ENCODE measurements around the gene WFDC10A. TPM values are rescaled to one million over a fixed set of nuclear protein-coding genes. Genes with fewer than 3 reads are reported as not detected.

The WFDC10A gene
- total and polyA plus RNA-seq, 8 donors, result not detected

DNA sequence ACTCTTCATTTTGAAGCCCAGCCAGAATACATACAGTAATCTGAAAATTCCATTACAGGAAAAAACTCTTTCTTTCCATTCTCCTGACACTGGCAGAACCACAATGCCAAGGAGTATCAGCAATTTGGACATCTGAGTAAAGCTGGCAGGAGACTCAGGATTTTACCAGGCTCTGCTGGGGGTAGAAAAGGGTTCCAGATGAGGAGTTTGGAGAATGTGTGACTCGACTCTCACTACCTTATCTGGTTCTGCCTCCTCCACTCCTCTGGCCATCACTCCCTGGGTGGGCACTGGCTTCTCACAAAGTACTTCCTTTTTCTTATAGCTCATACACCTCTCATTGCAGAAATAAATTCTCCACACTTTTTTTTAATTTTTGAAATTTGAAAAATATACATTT is 39.8 kb upstream of the WFDC10A start:
- H3K27ac ChIP-seq, result no peak overlapping the region
- DNase-seq, result no peak
- H3K27me3 ChIP-seq, result no peaks in the 10 kb centered on the region
- no peaks in the 10 kb centered on the region for H3K4me1 ChIP-seq
- H3K9me3 ChIP-seq, result no peaks in the 10 kb centered on the region
- ATAC-seq, result no peak
- H3K36me3 ChIP-seq, result no peaks in the 10 kb centered on the region
- intact Hi-C loops (cut with DNase I), result no loop called here
- no peak for TF ChIP-seq CTCF (IDR thresholded peaks at IDR 0.05)
- no peak overlapping the region for H3K4me3 ChIP-seq

DNA sequence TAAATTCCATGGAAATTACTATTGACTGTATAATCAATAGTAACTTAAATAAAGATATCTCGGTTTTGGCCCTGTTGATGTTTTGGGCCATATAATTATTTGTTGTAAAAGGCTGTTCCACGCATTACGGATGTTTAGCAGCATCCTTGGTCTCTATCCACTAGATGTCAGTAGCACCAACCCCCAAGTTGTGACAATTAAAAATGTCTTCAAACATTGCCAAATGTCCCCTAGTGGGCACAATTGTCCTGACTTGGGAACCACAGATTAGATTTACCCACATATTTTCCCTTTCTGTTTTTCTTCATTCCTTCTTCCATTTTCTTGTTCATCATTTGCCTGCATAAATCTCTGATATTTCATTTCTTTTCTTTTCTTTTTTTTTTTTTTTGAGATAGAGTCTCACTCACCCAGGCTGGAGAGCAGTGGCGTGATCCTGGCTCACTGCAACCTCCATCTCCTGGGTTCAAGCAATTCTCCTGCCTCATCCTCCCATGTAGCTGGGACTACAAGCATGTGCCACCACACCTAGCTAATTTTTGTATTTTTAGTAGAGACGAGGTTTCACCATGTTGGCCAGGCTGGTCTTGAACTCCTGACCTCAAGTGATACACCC is 36.9 kb upstream of the WFDC10A start:
- no peaks in the 10 kb centered on the region for H3K4me1 ChIP-seq
- DNase-seq, result no peak
- peak; percentile 20 to 34 for TF ChIP-seq CTCF (IDR thresholded peaks at IDR 0.05)

DNA sequence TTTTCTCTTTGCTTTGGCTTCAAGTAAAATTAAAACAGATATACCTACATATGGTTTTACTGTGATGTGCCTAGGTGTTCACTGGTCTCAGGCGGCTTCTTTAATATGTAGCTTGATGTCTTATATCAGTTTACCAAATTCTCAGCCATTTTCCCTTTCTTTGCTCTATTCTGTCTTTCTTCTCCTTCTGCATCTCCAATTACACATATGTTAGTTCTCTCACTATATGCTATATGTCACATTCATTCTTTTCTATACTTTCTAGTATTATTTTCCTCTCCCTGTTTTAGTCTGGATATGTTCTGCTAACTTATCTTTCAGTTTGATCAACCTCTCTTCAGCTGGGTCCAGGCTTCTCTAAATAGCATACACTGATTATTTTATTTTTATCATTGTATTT is 36.0 kb upstream of the WFDC10A start:
- no peak overlapping the region for H3K4me3 ChIP-seq
- H3K36me3 ChIP-seq, result no peaks in the 10 kb centered on the region
- H3K9me3 ChIP-seq, result no peaks in the 10 kb centered on the region
- TF ChIP-seq CTCF (IDR thresholded peaks at IDR 0.05), result no peak
- H3K27ac ChIP-seq, result no peak overlapping the region
- ATAC-seq (no peak), DNase-seq (no peak)
- H3K27me3 ChIP-seq, result peaks cover 0 to 19% of the 10 kb centered on the region in 2 donors
- no peaks in the 10 kb centered on the region for H3K4me1 ChIP-seq
- intact Hi-C loops (cut with DNase I), result no loop called here

More for the DNA sequence above, 36.9 kb upstream of the WFDC10A start:
- Histone ChIP-seq H3K27me3 (peaks cover 0 to 16% of the 10 kb centered on the region in 2 donors), H3K9me3 (no peaks in the 10 kb centered on the region), H3K36me3 (no peaks in the 10 kb centered on the region), H3K4me3 (no peak overlapping the region), H3K27ac (no peak overlapping the region)
- intact Hi-C loops (cut with DNase I), result no loop called here
- peak; percentile 63 for ATAC-seq

GRCh38 chr20:45595235-45595634 is 34.3 kb upstream of the WFDC10A start:
- H3K36me3 ChIP-seq, result no peaks in the 10 kb centered on the region
- H3K27ac ChIP-seq, result no peak overlapping the region
- no peaks in the 10 kb centered on the region for H3K4me1 ChIP-seq
- TF ChIP-seq CTCF (IDR thresholded peaks at IDR 0.05), result no peak
- intact Hi-C loops (cut with DNase I), result no loop called here
- H3K27me3 ChIP-seq, result peaks cover 0 to 26% of the 10 kb centered on the region in 2 donors
- ATAC-seq (no peak), DNase-seq (no peak)
- no peak overlapping the region for H3K4me3 ChIP-seq
- no peaks in the 10 kb centered on the region for H3K9me3 ChIP-seq

- no peak for ATAC-seq
- intact Hi-C loops (cut with DNase I), result no loop called here
- H3K27me3 ChIP-seq, result no peaks in the 10 kb centered on the region
- no peaks in the 10 kb centered on the region for H3K36me3 ChIP-seq
- H3K27ac ChIP-seq, result no peak overlapping the region
- H3K4me3 ChIP-seq, result no peak overlapping the region
- no peak for TF ChIP-seq CTCF (IDR thresholded peaks at IDR 0.05)
- H3K9me3 ChIP-seq, result peaks cover 0 to 12% of the 10 kb centered on the region in 2 donors
- no peaks in the 10 kb centered on the region for H3K4me1 ChIP-seq
- no peak for DNase-seq
Observed at GRCh38 chr20:45607810-45608209, 21.7 kb upstream of the WFDC10A start.
